SH-SY5Y (cell line): ENCODE results near the gene KMT2A.

ENCODE experiments used
- GATA2 ChIP-seq: IDR thresholded peaks from 2 replicates; pipeline ENCODE4 v1.6.1; 2011; ENCODE audit warnings: mild to moderate bottlenecking, low read depth, low read length
- GATA3 ChIP-seq: IDR thresholded peaks from 2 replicates; pipeline ENCODE4 v1.6.1; 2011; ENCODE audit warnings: low read depth, mild to moderate bottlenecking, low read length, moderate library complexity

KMT2A gene

DNA sequence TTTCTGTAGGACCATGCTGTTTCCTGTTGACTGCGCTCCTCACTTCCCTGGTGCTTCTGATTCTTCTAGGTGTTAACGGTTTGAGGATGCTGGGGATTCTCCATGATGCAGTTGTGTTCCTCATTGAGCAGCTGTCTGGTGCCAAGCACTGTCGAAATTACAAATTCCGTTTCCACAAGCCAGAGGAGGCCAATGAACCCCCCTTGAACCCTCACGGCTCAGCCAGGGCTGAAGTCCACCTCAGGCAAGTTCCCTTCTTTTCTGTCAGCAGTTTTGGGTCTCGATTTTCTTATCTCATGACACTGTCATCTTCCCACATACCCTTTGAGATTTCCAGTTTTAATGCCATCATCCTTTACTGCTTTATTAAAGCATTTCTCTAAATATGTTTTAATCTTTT is 83.3 kb downstream of the KMT2A start:
- TF ChIP-seq GATA2 (no peak), GATA3 (no peak)

DNA sequence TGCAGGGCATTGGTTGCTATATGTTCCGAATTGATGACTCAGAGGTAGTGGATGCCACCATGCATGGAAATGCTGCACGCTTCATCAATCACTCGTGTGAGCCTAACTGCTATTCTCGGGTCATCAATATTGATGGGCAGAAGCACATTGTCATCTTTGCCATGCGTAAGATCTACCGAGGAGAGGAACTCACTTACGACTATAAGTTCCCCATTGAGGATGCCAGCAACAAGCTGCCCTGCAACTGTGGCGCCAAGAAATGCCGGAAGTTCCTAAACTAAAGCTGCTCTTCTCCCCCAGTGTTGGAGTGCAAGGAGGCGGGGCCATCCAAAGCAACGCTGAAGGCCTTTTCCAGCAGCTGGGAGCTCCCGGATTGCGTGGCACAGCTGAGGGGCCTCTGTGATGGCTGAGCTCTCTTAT is 85.6 kb downstream of the KMT2A start:
- TF ChIP-seq GATA3 (no peak), GATA2 (no peak)

DNA sequence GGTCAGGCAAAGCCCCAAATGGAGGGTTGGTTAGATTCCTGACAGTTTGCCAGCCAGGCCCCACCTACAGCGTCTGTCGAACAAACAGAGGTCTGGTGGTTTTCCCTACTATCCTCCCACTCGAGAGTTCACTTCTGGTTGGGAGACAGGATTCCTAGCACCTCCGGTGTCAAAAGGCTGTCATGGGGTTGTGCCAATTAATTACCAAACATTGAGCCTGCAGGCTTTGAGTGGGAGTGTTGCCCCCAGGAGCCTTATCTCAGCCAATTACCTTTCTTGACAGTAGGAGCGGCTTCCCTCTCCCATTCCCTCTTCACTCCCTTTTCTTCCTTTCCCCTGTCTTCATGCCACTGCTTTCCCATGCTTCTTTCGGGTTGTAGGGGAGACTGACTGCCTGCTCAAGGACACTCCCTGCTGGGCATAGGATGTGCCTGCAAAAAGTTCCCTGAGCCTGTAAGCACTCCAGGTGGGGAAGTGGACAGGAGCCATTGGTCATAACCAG is 86.3 kb downstream of the KMT2A start:
- TF ChIP-seq GATA2 = no peak
- no peak for TF ChIP-seq GATA3

DNA sequence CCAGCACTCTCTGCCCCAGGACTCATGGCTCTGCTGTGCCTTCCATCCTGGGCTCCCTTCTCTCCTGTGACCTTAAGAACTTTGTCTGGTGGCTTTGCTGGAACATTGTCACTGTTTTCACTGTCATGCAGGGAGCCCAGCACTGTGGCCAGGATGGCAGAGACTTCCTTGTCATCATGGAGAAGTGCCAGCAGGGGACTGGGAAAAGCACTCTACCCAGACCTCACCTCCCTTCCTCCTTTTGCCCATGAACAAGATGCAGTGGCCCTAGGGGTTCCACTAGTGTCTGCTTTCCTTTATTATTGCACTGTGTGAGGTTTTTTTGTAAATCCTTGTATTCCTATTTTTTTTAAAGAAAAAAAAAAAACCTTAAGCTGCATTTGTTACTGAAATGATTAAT is 88.1 kb downstream of the KMT2A start:
- TF ChIP-seq GATA3 = no peak

GRCh38 chr11:118524757-118525470 is 88.6 kb downstream of the KMT2A start:
- TF ChIP-seq GATA3 (no peak), GATA2 (no peak)

GRCh38 chr11:118526688-118527087 is 90.4 kb downstream of the KMT2A start:
- TF ChIP-seq GATA2 (no peak), GATA3 (no peak)

GRCh38 chr11:118527109-118527508 is 90.8 kb downstream of the KMT2A start, which contains the start of gene TTC36:
TTC36 (plus strand) TSS chr11:118527474; CDS start chr11:118527495, 21 bp downstream.
- TF ChIP-seq GATA2 (no peak), GATA3 (no peak)

DNA sequence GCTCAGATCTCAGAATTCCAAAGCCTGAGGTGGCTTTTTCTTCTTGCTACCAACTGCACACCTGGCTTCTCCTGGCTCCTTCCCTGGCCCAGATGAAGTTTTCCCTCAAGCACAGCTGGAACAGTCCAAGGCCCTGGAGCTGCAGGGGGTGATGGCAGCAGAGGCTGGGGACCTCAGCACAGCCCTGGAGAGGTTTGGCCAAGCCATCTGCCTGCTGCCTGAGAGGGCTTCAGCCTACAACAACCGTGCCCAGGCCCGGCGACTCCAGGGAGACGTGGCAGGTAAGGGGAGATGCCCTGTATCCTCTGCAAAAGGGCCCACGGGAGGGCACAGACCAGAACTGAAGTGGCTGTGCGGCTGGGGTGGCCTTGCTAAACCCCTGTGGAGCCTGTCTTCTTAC is 92.2 kb downstream of the KMT2A start:
- no peak for TF ChIP-seq GATA2
- no peak for TF ChIP-seq GATA3

- TF ChIP-seq GATA3 = no peak
- no peak for TF ChIP-seq GATA2
Observed at GRCh38 chr11:118529584-118530175, 93.4 kb downstream of the KMT2A start.

DNA sequence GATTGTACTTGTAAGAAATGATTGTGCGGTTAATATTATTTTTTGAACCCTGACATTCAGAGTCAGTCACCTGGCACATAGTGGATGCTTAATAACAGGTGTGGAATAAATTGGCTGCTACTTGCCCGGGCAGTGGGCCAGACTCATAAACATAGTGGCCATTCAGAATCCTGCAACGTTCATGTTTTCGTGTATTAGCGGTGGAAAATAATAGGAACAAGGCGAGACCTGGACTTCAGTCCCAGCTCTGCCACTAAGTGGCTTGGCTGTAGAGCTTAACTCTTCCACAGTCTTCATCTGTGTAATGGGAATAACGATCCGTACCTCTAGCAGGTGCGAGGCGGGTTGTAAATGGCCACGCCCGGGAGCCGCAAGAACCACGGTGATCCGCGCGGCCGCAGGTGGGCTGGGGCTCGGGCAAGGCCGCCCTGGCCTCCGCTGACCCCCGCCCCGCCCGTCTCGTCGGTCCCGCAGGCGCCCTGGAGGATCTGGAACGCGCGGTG is 93.9 kb downstream of the KMT2A start:
- TF ChIP-seq GATA3 (no peak), GATA2 (no peak)

DNA sequence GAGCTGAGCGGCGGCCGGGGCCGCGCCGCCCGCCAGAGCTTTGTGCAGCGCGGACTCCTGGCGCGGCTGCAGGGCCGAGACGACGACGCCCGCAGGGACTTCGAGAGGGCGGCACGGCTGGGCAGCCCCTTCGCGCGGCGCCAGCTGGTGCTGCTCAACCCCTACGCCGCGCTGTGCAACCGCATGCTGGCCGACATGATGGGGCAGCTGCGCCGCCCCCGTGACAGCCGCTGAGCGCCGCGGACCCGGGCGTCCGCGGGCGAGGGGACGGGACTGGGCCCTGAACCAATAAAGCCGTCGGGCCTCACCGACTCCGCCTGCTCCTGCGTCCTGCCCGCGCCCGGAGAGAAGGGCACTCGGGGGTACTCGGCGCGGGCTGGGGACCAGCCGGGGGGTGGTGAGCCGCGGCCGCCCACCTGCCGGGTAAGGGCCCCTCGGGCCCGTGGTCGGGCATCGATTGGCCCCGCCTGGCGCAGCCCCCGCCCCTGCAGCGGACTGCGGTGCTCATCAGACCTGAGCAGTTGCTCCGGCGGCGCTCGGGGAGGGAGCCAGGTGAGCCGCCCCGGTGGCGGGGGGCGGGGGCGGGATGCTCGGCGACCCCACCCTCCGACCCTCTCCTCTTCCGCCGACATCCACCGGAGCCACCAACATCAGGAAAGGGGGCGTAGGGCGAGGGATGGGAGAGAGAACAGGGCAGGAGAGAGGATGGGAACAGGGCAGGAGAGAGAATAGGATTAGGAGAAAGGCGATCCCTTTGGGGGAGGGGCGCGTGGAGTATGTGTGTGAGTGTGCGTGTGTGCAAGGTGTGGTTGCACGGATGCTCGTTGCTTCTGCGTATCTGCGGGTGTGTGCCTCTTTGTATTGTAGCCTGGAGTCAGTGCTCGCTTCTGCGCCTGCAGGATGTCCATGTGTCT is 94.6 kb downstream of the KMT2A start, which contains the start of gene TMEM25:
TMEM25 (plus strand) TSS at position 510 of the 914 bp plus-strand sequence. CDS start 610 bp downstream, outside the sequence.
- TF ChIP-seq GATA2 = no peak
- TF ChIP-seq GATA3 = no peak

DNA sequence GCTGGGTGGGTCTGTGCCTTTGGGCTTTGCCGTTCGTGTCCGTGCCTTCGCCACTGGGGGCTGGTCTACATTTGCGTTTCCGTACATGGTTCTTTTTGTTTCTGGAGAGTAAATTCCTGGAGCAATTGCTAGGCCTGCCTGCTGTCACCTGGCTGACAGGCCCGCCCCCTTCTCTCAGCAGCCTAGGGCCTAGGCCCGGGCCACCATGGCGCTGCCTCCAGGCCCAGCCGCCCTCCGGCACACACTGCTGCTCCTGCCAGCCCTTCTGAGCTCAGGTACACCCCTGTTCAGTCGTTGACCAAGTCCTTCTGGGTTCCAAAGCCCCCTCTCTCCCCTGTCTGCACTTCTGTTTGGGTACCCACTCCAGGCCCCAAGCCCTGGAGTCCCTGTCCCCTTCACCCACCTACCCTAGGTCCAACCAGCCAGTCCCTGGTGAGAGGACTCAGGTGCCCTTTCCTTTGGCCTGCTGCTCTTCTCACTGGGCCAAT is 95.3 kb downstream of the KMT2A start:
- TF ChIP-seq GATA2 = no peak
- no peak for TF ChIP-seq GATA3

GRCh38 chr11:118532091-118532490 is 95.8 kb downstream of the KMT2A start:
- TF ChIP-seq GATA3 (no peak), GATA2 (no peak)
